Mesendoderm (in vitro differentiated cells): ENCODE results near the gene C11orf24.
"Not testable (repeated sequence)": the region's sequence is repeated elsewhere in the genome, so short reads cannot be mapped to it uniquely, and the experiment has no call there.

Experiments used
- DNase-seq: peaks from one replicate; pipeline ENCODE4 v3.0.0; 2013
- H2AK5ac ChIP-seq: 2 replicates; pipeline ENCODE4 v1.6.1; 2013; ENCODE audit warnings: low read length, inconsistent platforms
- H2BK120ac ChIP-seq: 2 replicates; pipeline ENCODE4 v1.6.1; 2013; ENCODE audit warnings: low read depth, mild to moderate bottlenecking, low read length, moderate library complexity, mixed read lengths
- H2BK15ac ChIP-seq: replicated peaks from 2 replicates; pipeline ENCODE4 v1.6.1; 2013; ENCODE audit warnings: low read depth, mild to moderate bottlenecking, moderate library complexity
- H2BK5ac ChIP-seq: 2 replicates; pipeline ENCODE4 v1.6.1; 2013; ENCODE audit warnings: low read length, inconsistent platforms
- H3K18ac ChIP-seq: 2 replicates; pipeline ENCODE4 v1.6.1; 2013; ENCODE audit warnings: mild to moderate bottlenecking, low read length, mixed read lengths
- H3K23ac ChIP-seq: one replicate; pipeline ENCODE4 v1.6.1; 2013; ENCODE audit warnings: low read length
- H3K27ac ChIP-seq: 2 replicates; pipeline ENCODE4 v1.5.1; 2013; ENCODE audit warnings: low read depth, mild to moderate bottlenecking, inconsistent platforms, low read length, moderate library complexity
- H3K27me3 ChIP-seq: 2 replicates; pipeline ENCODE4 v1.6.1; 2013; ENCODE audit warnings: low read length, control low read depth, mild to moderate bottlenecking, inconsistent platforms; ENCODE audit not compliant: insufficient read depth, poor library complexity
- H3K36me3 ChIP-seq: 2 replicates; pipeline ENCODE4 v1.6.1; 2013; ENCODE audit warnings: low read length, inconsistent platforms; ENCODE audit not compliant: control insufficient read depth, insufficient read depth
- H3K4ac ChIP-seq: one replicate; pipeline ENCODE4 v1.6.1; 2013; ENCODE audit warnings: low read depth, mild to moderate bottlenecking, low read length, moderate library complexity
- H3K4me1 ChIP-seq: 2 replicates; pipeline ENCODE4 v1.6.1; 2013; ENCODE audit warnings: low read depth, low read length, inconsistent platforms; ENCODE audit not compliant: control insufficient read depth
- H3K4me2 ChIP-seq: 2 replicates; pipeline ENCODE4 v1.6.1; 2013; ENCODE audit warnings: low read length
- H3K4me3 ChIP-seq: 2 replicates; pipeline ENCODE4 v1.5.1; 2013; ENCODE audit warnings: mild to moderate bottlenecking, low read length
- H3K56ac ChIP-seq: one replicate; pipeline ENCODE4 v1.6.1; 2013; ENCODE audit warnings: low read length
- H3K79me1 ChIP-seq: 2 replicates; pipeline ENCODE4 v1.6.1; 2013; ENCODE audit warnings: low read length, inconsistent platforms
- H3K79me2 ChIP-seq: 2 replicates; pipeline ENCODE4 v1.6.1; 2013; ENCODE audit warnings: mild to moderate bottlenecking, low read length; ENCODE audit not compliant: control insufficient read depth, insufficient read depth
- H3K9ac ChIP-seq: 2 replicates; pipeline ENCODE4 v1.6.1; 2013; ENCODE audit warnings: low read length, inconsistent platforms
- H4K5ac ChIP-seq: one replicate; pipeline ENCODE4 v1.6.1; 2013; ENCODE audit warnings: low read length
- H4K8ac ChIP-seq: one replicate; pipeline ENCODE4 v1.6.1; 2013; ENCODE audit warnings: low read depth, mild to moderate bottlenecking, control low read depth, low read length, moderate library complexity
- WGBS: extraction: QIAGEN DNeasy Blood & Tissue Kit; methylation state at CpG from one replicate; pipeline ENCODE4 v1.1.7; 2013; ENCODE audit warnings: low lambda C conversion rate, missing lambda C conversion rate; ENCODE audit not compliant: insufficient coverage; ENCODE audit errors: extremely low coverage; 5-methylcytosine and 5-hydroxymethylcytosine counted together

The C11orf24 gene

DNA sequence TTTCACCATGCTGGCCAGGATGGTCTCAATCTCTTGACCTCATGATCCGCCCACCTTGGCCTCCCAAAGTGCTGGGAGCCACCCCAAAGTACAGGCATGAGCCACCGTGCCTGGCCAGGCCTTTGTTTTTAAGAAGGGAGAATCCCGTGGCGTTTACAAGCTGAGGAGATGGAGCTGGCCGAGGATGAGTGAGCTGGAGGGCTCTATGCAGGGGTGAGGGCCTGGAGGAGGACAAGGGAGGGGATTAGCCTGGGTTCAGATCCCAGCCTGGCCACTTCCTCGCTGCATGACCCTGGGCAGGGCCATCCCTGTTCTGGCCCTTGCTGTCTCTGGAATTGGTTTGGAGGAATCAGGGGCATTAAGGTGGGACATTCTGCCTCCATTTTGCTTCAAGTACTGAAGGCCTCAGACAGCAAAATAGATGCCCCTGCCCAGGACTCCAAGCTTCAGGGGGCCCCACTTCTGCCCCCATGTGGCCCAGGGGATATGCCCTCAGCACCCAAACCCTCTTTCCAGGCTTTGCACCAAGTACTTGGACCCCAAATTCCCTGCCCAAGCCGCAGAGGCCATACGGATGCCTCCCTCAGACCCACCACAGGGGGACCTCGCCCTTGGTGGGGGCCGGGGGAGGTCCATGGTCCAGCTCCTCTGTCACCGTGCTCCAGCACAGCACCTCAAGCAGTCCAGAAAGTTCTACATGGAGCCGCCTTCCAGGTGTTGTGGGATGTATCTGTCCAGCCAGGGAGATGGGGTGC is 28.5 kb upstream of the C11orf24 start:
- Histone ChIP-seq H3K4me2 (no peak overlapping the region), H3K27me3 (no peaks in the 10 kb centered on the region), H3K36me3 (no peaks in the 10 kb centered on the region), H3K9ac (no peak overlapping the region), H3K23ac (no peak overlapping the region), H3K4me3 (no peak overlapping the region), H4K5ac (no peak overlapping the region), H3K27ac (no peak overlapping the region), H3K79me2 (no peaks in the 10 kb centered on the region), H3K18ac (no peak overlapping the region), H2AK5ac (no peak overlapping the region), H3K4ac (no peak overlapping the region), H2BK5ac (no peak overlapping the region), H2BK120ac (no peak overlapping the region), H3K4me1 (no peaks in the 10 kb centered on the region), H3K56ac (no peak overlapping the region), H2BK15ac (no peak overlapping the region), H3K79me1 (no peaks in the 10 kb centered on the region), H4K8ac (no peak overlapping the region)
- DNase-seq: no peak
- WGBS: no CpG with 5 or more reads among the region's 12 CpGs

DNA sequence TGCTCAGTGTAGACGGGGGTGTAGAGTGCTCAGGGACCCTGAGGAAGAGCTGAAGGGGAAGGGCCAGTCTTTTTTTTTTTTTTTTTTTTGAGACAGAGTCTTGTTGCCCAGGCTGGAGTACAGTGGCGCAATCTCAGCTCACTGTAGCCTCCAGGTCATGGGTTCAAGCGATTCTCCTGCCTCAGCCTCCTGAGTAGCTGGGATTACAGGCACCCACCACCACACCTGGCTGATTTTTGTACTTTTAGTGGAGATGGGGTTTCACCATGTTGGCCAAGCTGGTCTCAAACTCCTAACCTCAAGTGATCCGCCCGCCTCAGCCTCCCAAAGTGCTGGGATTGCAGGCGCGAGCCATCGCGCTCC is 27.7 kb upstream of the C11orf24 start:
- not testable (repeated sequence) for H3K79me2 ChIP-seq, H2BK120ac ChIP-seq, H3K27ac ChIP-seq, H4K8ac ChIP-seq, H3K23ac ChIP-seq, H3K4me2 ChIP-seq, H3K4me3 ChIP-seq, H3K4ac ChIP-seq, H3K56ac ChIP-seq, H2BK15ac ChIP-seq, H3K4me1 ChIP-seq, H3K18ac ChIP-seq, H3K9ac ChIP-seq, H4K5ac ChIP-seq, H2BK5ac ChIP-seq, H3K36me3 ChIP-seq, H3K27me3 ChIP-seq, H2AK5ac ChIP-seq, H3K79me1 ChIP-seq, DNase-seq
- no CpG with 5 or more reads among the region's 9 CpGs for WGBS

DNA sequence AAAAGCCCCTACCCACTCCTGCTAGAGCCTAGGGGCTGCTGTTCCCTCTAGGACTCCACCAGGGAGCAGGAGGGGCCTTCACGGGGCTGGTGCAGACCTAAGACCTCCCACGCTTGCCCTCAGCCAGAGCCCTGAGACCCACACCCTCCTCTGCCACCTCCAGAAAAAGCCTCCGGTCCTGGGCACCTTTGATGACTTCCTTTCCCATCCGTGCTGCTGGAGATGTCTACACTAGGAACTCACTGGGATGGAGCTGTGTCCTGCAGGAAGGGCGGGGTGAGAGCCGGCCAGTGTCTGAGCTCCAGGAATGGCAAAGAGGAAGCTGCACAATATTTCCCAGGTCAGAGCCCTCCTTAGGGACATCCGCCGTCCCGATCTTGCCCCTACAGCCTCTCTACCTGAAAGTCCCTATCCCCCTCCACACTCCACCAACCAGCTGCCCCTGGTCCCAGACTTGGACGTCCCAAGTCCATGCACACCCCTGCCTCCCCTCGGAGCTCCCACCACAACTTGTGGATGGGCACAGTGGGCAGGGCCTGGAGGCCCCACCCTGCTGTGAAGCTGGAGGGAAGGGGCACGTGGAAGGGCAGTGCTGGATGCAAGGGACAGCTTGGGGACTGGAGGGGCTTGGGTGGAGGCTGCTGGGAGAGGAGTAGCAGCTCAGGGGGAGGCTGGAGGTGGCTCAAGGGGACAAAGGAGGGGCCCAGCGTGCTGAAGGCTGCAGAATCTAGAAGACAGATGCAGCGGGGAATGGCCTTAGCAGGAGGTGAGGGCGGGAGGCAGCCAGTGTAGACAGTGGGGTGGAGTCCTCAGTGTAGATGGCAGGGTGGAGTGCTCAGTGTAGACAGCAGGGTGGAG is 27.1 kb upstream of the C11orf24 start:
- Histone ChIP-seq H3K4me3 (no peak overlapping the region), H3K4ac (no peak overlapping the region), H3K4me1 (no peaks in the 10 kb centered on the region), H2AK5ac (no peak overlapping the region), H4K5ac (no peak overlapping the region), H3K79me1 (no peaks in the 10 kb centered on the region), H3K27me3 (no peaks in the 10 kb centered on the region), H4K8ac (no peak overlapping the region), H3K79me2 (no peaks in the 10 kb centered on the region), H2BK5ac (no peak overlapping the region), H3K36me3 (no peaks in the 10 kb centered on the region), H3K23ac (no peak overlapping the region), H3K27ac (no peak overlapping the region), H2BK120ac (no peak overlapping the region), H3K4me2 (no peak overlapping the region), H2BK15ac (no peak overlapping the region), H3K56ac (no peak overlapping the region), H3K18ac (no peak overlapping the region), H3K9ac (no peak overlapping the region)
- WGBS: no CpG with 5 or more reads among the region's 15 CpGs
- DNase-seq: no peak

DNA sequence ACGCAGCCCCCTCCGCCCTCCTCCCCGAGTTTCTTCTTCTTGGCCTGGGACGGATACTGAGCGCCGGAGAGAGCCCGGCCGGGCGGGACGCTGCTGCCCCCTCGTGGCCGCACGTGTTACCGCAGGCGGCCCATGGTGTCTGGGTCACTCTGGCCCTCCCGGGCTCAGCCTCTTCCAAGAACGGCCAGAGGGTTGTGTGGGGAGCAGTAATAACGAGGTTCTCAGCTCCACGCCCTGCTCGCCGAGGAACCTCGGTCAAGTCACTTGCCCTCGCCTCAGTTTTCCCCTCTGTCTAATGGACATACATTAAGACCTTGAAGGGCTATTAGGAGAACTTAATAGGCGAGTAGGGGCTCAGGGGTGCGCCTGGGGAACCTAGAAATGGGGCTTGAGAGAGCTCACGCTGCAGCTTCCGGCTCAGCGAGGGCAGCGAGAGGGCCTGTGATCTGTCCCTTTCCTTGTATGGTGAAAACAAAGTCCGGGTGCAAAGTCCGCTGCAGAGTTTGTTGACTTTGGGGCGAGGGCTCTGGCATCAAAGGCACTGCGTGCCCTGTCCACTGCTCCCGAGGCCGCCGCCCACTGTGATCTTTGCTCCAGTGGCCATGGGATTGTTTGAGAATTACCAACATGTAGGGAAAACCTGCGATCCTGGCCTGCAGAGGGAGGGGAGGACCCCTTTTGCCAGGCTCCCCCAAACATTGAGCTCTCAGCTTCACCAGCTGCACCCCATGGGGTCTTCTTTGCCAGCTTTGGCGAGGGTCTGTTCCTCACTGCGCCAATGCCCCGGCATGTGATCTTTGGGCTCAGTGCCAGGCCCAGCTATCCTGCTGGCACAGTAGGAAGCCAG is 26.3 kb upstream of the C11orf24 start:
- Histone ChIP-seq H3K9ac (no peak overlapping the region), H3K79me1 (no peaks in the 10 kb centered on the region)
- WGBS: no CpG with 5 or more reads among the region's 40 CpGs

DNA sequence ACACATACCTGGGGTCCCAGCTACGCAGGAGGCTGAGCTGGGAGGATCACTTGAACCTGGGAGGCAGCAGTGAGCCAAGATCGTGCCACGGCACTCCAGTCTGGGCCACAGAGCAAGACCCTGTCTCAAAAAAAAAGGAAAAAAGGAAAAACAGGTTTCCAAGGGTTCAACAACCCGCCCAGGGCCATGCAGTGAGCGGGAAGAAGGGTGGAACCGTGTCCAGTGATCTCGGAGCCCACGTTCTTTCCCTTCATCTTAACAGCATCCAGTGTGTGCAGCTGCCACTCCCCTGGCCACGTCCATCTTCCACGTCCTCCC is 25.7 kb upstream of the C11orf24 start:
- Histone ChIP-seq H2AK5ac (no peak overlapping the region), H4K8ac (no peak overlapping the region), H3K79me1 (no peaks in the 10 kb centered on the region), H3K56ac (peak overlapping the region; percentile 50), H3K23ac (no peak overlapping the region), H3K36me3 (no peaks in the 10 kb centered on the region), H3K9ac (no peak overlapping the region), H2BK15ac (no peak overlapping the region), H2BK120ac (no peak overlapping the region), H3K27me3 (no peaks in the 10 kb centered on the region), H4K5ac (no peak overlapping the region), H3K27ac (no peak overlapping the region), H3K18ac (no peak overlapping the region), H3K4me3 (no peak overlapping the region), H3K4me1 (no peaks in the 10 kb centered on the region), H3K4ac (no peak overlapping the region), H3K4me2 (no peak overlapping the region), H3K79me2 (no peaks in the 10 kb centered on the region), H2BK5ac (no peak overlapping the region)
- WGBS: no CpG with 5 or more reads among the region's 10 CpGs
- no peak for DNase-seq

More for the DNA sequence above, 26.3 kb upstream of the C11orf24 start:
- H3K4me1 ChIP-seq: no peaks in the 10 kb centered on the region
- no peaks in the 10 kb centered on the region for H3K36me3 ChIP-seq
- no peak overlapping the region for H3K27ac ChIP-seq
- no peak overlapping the region for H2BK5ac ChIP-seq
- no peak overlapping the region for H3K23ac ChIP-seq
- H3K4me2 ChIP-seq: no peak overlapping the region
- no peak overlapping the region for H3K4ac ChIP-seq
- H3K18ac ChIP-seq: no peak overlapping the region
- H4K8ac ChIP-seq: no peak overlapping the region
- peak; percentile 72 for DNase-seq
- H3K27me3 ChIP-seq: no peaks in the 10 kb centered on the region
- H2BK120ac ChIP-seq: no peak overlapping the region
- peak overlapping the region; percentile 50 for H3K56ac ChIP-seq
- no peak overlapping the region for H2AK5ac ChIP-seq
- H3K79me2 ChIP-seq: no peaks in the 10 kb centered on the region
- no peak overlapping the region for H2BK15ac ChIP-seq
- H3K4me3 ChIP-seq: no peak overlapping the region
- H4K5ac ChIP-seq: no peak overlapping the region
